ENCODE results near the gene RAB6B.

Gene RAB6B

GRCh38 chr3:133834621-133835417 lies 60.9 kb downstream of the RAB6B start:
- no peak for DNase-seq

- no peak for DNase-seq
Measured at GRCh38 chr3:133833880-133834620, 61.6 kb downstream of the RAB6B start.

- DNase-seq = no peak
Measured at GRCh38 chr3:133833267-133833666, 62.4 kb downstream of the RAB6B start.

- no peak for DNase-seq
Measured at GRCh38 chr3:133832802-133833144, 62.9 kb downstream of the RAB6B start.

- DNase-seq = no peak
Measured at GRCh38 chr3:133831966-133832801, 63.5 kb downstream of the RAB6B start.

GRCh38 chr3:133830071-133830470 lies 65.6 kb downstream of the RAB6B start:
- DNase-seq = no peak

- no peak for DNase-seq
Measured at GRCh38 chr3:133829310-133829707, 66.4 kb downstream of the RAB6B start.

- no peak for DNase-seq
Measured at GRCh38 chr3:133828576-133829309, 66.9 kb downstream of the RAB6B start.

GRCh38 chr3:133827684-133828083 lies 68.0 kb downstream of the RAB6B start:
- DNase-seq = no peak

- DNase-seq = no peak
Measured at GRCh38 chr3:133827136-133827535, 68.5 kb downstream of the RAB6B start.

GRCh38 chr3:133825969-133826727 lies 69.5 kb downstream of the RAB6B start:
- DNase-seq = no peak

- no peak for DNase-seq
Measured at GRCh38 chr3:133824961-133825485, 70.7 kb downstream of the RAB6B start.

- no peak for DNase-seq
Measured at GRCh38 chr3:133821767-133822638, 73.7 kb downstream of the RAB6B start.

GRCh38 chr3:133820889-133821675 lies 74.6 kb downstream of the RAB6B start:
- DNase-seq = no peak

- DNase-seq = no peak
Measured at GRCh38 chr3:133820129-133820528, 75.6 kb downstream of the RAB6B start.

GRCh38 chr3:133815386-133815785 lies 80.3 kb downstream of the RAB6B start:
- no peak for DNase-seq

GRCh38 chr3:133812872-133813271 lies 82.8 kb downstream of the RAB6B start:
- no peak for DNase-seq

GRCh38 chr3:133805702-133806475 lies 89.8 kb downstream of the RAB6B start, which contains the start of gene SRPRB:
SRPRB (plus strand) TSS chr3:133805815; CDS start chr3:133805849, 34 bp downstream.
- DNase-seq = peak; percentile 96 to 98 (median 96)

GRCh38 chr3:133805384-133805701 lies 90.3 kb downstream of the RAB6B start:
- DNase-seq = no peak

Data from suppressor macrophage (primary cell).